Measurements from ENCODE around the gene CISH.

The CISH gene

GRCh38 chr3:50651920-50652529 lies 40.5 kb upstream of the CISH start:
- H3K4me1 ChIP-seq (ENCODE audit: control insufficient read depth, insufficient read depth, low read length), result peaks cover 21% of the 10 kb centered on the region
- H3K27me3 ChIP-seq (ENCODE audit: control insufficient read depth, insufficient read depth, low read length), result no peaks in the 10 kb centered on the region
- H3K9me3 ChIP-seq (replicated peaks; ENCODE audit: low read length), result no peaks in the 10 kb centered on the region
- H3K9ac ChIP-seq (ENCODE audit: low read depth, low read length), result no peak overlapping the region
- H3K4me3 ChIP-seq (ENCODE audit: low read length), result no peak overlapping the region
- H3K4me2 ChIP-seq (ENCODE audit: low read length), result no peak overlapping the region
- peaks cover 21% of the 10 kb centered on the region for H3K36me3 ChIP-seq (ENCODE audit: insufficient read depth, low read length)

GRCh38 chr3:50651445-50651844 lies 39.9 kb upstream of the CISH start:
- Histone ChIP-seq H3K4me3 (ENCODE audit: low read length) (no peak overlapping the region), H3K4me1 (ENCODE audit: control insufficient read depth, insufficient read depth, low read length) (peaks cover 21% of the 10 kb centered on the region), H3K27me3 (ENCODE audit: control insufficient read depth, insufficient read depth, low read length) (no peaks in the 10 kb centered on the region), H3K9ac (ENCODE audit: low read depth, low read length) (no peak overlapping the region), H3K4me2 (ENCODE audit: low read length) (no peak overlapping the region), H3K9me3 (replicated peaks; ENCODE audit: low read length) (no peaks in the 10 kb centered on the region), H3K36me3 (ENCODE audit: insufficient read depth, low read length) (peaks cover 26% of the 10 kb centered on the region)

- Histone ChIP-seq H3K4me3 (ENCODE audit: low read length) (no peak overlapping the region), H3K9ac (ENCODE audit: low read depth, low read length) (no peak overlapping the region), H3K36me3 (ENCODE audit: insufficient read depth, low read length) (peaks cover 39% of the 10 kb centered on the region), H3K4me2 (ENCODE audit: low read length) (no peak overlapping the region), H3K9me3 (replicated peaks; ENCODE audit: low read length) (no peaks in the 10 kb centered on the region), H3K27me3 (ENCODE audit: control insufficient read depth, insufficient read depth, low read length) (no peaks in the 10 kb centered on the region), H3K4me1 (ENCODE audit: control insufficient read depth, insufficient read depth, low read length) (peaks cover 17% of the 10 kb centered on the region)
These were observed 38.4 kb upstream of the CISH start for GRCh38 chr3:50650018-50650417.

GRCh38 chr3:50649451-50649931 lies 37.9 kb upstream of the CISH start:
- Histone ChIP-seq H3K36me3 (ENCODE audit: insufficient read depth, low read length) (peaks cover 44% of the 10 kb centered on the region), H3K9me3 (replicated peaks; ENCODE audit: low read length) (no peaks in the 10 kb centered on the region), H3K4me3 (ENCODE audit: low read length) (no peak overlapping the region), H3K4me2 (ENCODE audit: low read length) (no peak overlapping the region), H3K4me1 (ENCODE audit: control insufficient read depth, insufficient read depth, low read length) (peaks cover 12% of the 10 kb centered on the region), H3K9ac (ENCODE audit: low read depth, low read length) (no peak overlapping the region), H3K27me3 (ENCODE audit: control insufficient read depth, insufficient read depth, low read length) (no peaks in the 10 kb centered on the region)

GRCh38 chr3:50648944-50649343 lies 37.4 kb upstream of the CISH start:
- Histone ChIP-seq H3K9me3 (replicated peaks; ENCODE audit: low read length) (no peaks in the 10 kb centered on the region), H3K4me1 (ENCODE audit: control insufficient read depth, insufficient read depth, low read length) (peaks cover 10% of the 10 kb centered on the region), H3K4me3 (ENCODE audit: low read length) (no peak overlapping the region), H3K27me3 (ENCODE audit: control insufficient read depth, insufficient read depth, low read length) (no peaks in the 10 kb centered on the region), H3K4me2 (ENCODE audit: low read length) (no peak overlapping the region), H3K9ac (ENCODE audit: low read depth, low read length) (no peak overlapping the region), H3K36me3 (ENCODE audit: insufficient read depth, low read length) (peaks cover 49% of the 10 kb centered on the region)

GRCh38 chr3:50648313-50648712 lies 36.7 kb upstream of the CISH start:
- no peak overlapping the region for H3K9ac ChIP-seq (ENCODE audit: low read depth, low read length)
- H3K27me3 ChIP-seq (ENCODE audit: control insufficient read depth, insufficient read depth, low read length), result no peaks in the 10 kb centered on the region
- H3K4me1 ChIP-seq (ENCODE audit: control insufficient read depth, insufficient read depth, low read length), result peaks cover 10% of the 10 kb centered on the region
- H3K36me3 ChIP-seq (ENCODE audit: insufficient read depth, low read length), result peaks cover 54% of the 10 kb centered on the region
- H3K9me3 ChIP-seq (replicated peaks; ENCODE audit: low read length), result no peaks in the 10 kb centered on the region
- H3K4me2 ChIP-seq (ENCODE audit: low read length), result no peak overlapping the region
- H3K4me3 ChIP-seq (ENCODE audit: low read length), result no peak overlapping the region

GRCh38 chr3:50645378-50645777 lies 33.8 kb upstream of the CISH start:
- no peak overlapping the region for H3K9ac ChIP-seq (ENCODE audit: low read depth, low read length)
- H3K4me2 ChIP-seq (ENCODE audit: low read length), result no peak overlapping the region
- no peaks in the 10 kb centered on the region for H3K9me3 ChIP-seq (replicated peaks; ENCODE audit: low read length)
- H3K36me3 ChIP-seq (ENCODE audit: insufficient read depth, low read length), result peaks cover 77% of the 10 kb centered on the region
- no peaks in the 10 kb centered on the region for H3K27me3 ChIP-seq (ENCODE audit: control insufficient read depth, insufficient read depth, low read length)
- H3K4me1 ChIP-seq (ENCODE audit: control insufficient read depth, insufficient read depth, low read length), result peaks cover 10% of the 10 kb centered on the region
- H3K4me3 ChIP-seq (ENCODE audit: low read length), result no peak overlapping the region

GRCh38 chr3:50644561-50644960 lies 33.0 kb upstream of the CISH start:
- no peaks in the 10 kb centered on the region for H3K27me3 ChIP-seq (ENCODE audit: control insufficient read depth, insufficient read depth, low read length)
- no peak overlapping the region for H3K4me3 ChIP-seq (ENCODE audit: low read length)
- no peak overlapping the region for H3K9ac ChIP-seq (ENCODE audit: low read depth, low read length)
- H3K4me1 ChIP-seq (ENCODE audit: control insufficient read depth, insufficient read depth, low read length), result peaks cover 10% of the 10 kb centered on the region
- no peak overlapping the region for H3K4me2 ChIP-seq (ENCODE audit: low read length)
- no peaks in the 10 kb centered on the region for H3K9me3 ChIP-seq (replicated peaks; ENCODE audit: low read length)
- H3K36me3 ChIP-seq (ENCODE audit: insufficient read depth, low read length), result peaks cover 80% of the 10 kb centered on the region

GRCh38 chr3:50642382-50642781 lies 30.8 kb upstream of the CISH start:
- peaks cover 61% of the 10 kb centered on the region for H3K36me3 ChIP-seq (ENCODE audit: insufficient read depth, low read length)
- H3K27me3 ChIP-seq (ENCODE audit: control insufficient read depth, insufficient read depth, low read length), result no peaks in the 10 kb centered on the region
- no peak overlapping the region for H3K9ac ChIP-seq (ENCODE audit: low read depth, low read length)
- H3K9me3 ChIP-seq (replicated peaks; ENCODE audit: low read length), result no peaks in the 10 kb centered on the region
- no peak overlapping the region for H3K4me2 ChIP-seq (ENCODE audit: low read length)
- H3K4me3 ChIP-seq (ENCODE audit: low read length), result no peak overlapping the region
- H3K4me1 ChIP-seq (ENCODE audit: control insufficient read depth, insufficient read depth, low read length), result peaks cover 23% of the 10 kb centered on the region

- Histone ChIP-seq H3K4me1 (ENCODE audit: control insufficient read depth, insufficient read depth, low read length) (peaks cover 33% of the 10 kb centered on the region), H3K27me3 (ENCODE audit: control insufficient read depth, insufficient read depth, low read length) (no peaks in the 10 kb centered on the region), H3K36me3 (ENCODE audit: insufficient read depth, low read length) (peaks cover 32% of the 10 kb centered on the region)
These were observed 27.5 kb upstream of the CISH start for GRCh38 chr3:50639055-50639494.

GRCh38 chr3:50637945-50638344 lies 26.4 kb upstream of the CISH start:
- Histone ChIP-seq H3K27me3 (ENCODE audit: control insufficient read depth, insufficient read depth, low read length) (no peaks in the 10 kb centered on the region), H3K9ac (ENCODE audit: low read depth, low read length) (peak overlapping the region; percentile 57), H3K4me2 (ENCODE audit: low read length) (peak overlapping the region; percentile 45), H3K4me1 (ENCODE audit: control insufficient read depth, insufficient read depth, low read length) (peaks cover 40% of the 10 kb centered on the region), H3K4me3 (ENCODE audit: low read length) (no peak overlapping the region), H3K9me3 (replicated peaks; ENCODE audit: low read length) (no peaks in the 10 kb centered on the region), H3K36me3 (ENCODE audit: insufficient read depth, low read length) (peaks cover 25% of the 10 kb centered on the region)

More at GRCh38 chr3:50639055-50639494, 27.5 kb upstream of the CISH start:
- Histone ChIP-seq H3K9ac (ENCODE audit: low read depth, low read length) (peak overlapping the region; percentile 57), H3K4me3 (ENCODE audit: low read length) (peak overlapping the region; percentile 6), H3K9me3 (replicated peaks; ENCODE audit: low read length) (no peaks in the 10 kb centered on the region), H3K4me2 (ENCODE audit: low read length) (peak overlapping the region; percentile 45)

GRCh38 chr3:50637011-50637410 lies 25.4 kb upstream of the CISH start:
- Histone ChIP-seq H3K4me1 (ENCODE audit: control insufficient read depth, insufficient read depth, low read length) (peaks cover 49% of the 10 kb centered on the region), H3K9me3 (replicated peaks; ENCODE audit: low read length) (no peaks in the 10 kb centered on the region), H3K4me3 (ENCODE audit: low read length) (no peak overlapping the region), H3K9ac (ENCODE audit: low read depth, low read length) (no peak overlapping the region), H3K27me3 (ENCODE audit: control insufficient read depth, insufficient read depth, low read length) (no peaks in the 10 kb centered on the region), H3K4me2 (ENCODE audit: low read length) (no peak overlapping the region), H3K36me3 (ENCODE audit: insufficient read depth, low read length) (peaks cover 19% of the 10 kb centered on the region)

Measured in skeletal muscle satellite cell (primary cell).